BJ (cell line): ENCODE results near the gene STPG4. TPM values are rescaled to one million over a fixed set of nuclear protein-coding genes. Genes with fewer than 3 reads are reported as not detected.

Experiments used
- CTCF ChIA-PET: fragments of 350-600 bp; formaldehyde crosslinking; extraction: SDS; loops from one replicate; lab custom pipeline; 2021; ENCODE audit warnings: antibody characterized with exemption, inconsistent platforms; lab: Yijun Ruan, JAX
- POLR2A ChIA-PET: fragments of 300-600 bp; sonication (Branson Sonifier 250); formaldehyde crosslinking; extraction: SDS; loops from one replicate; lab custom pipeline; 2021; ENCODE audit warnings: antibody characterized with exemption; lab: Charles Lee
- DNase-seq: peaks from one replicate; pipeline ENCODE4 v3.0.0-alpha.2; 2011; ENCODE audit warnings: low read depth
- H3K27me3 ChIP-seq: 2 replicates; pipeline ENCODE4 v1.6.0; 2011; ENCODE audit warnings: low read length; ENCODE audit not compliant: control insufficient read depth, insufficient read depth
- H3K36me3 ChIP-seq: 2 replicates; pipeline ENCODE4 v1.5.1; 2011; ENCODE audit warnings: low read length; ENCODE audit not compliant: control insufficient read depth, insufficient read depth
- H3K4me3 ChIP-seq: 2 replicates; pipeline ENCODE4 v1.5.1; 2011; ENCODE audit warnings: low read depth, mild to moderate bottlenecking, control low read depth, low read length
- CTCF ChIP-seq: IDR thresholded peaks from 2 replicates; pipeline ENCODE4 v1.5.1; 2011; ENCODE audit warnings: low read depth, mild to moderate bottlenecking, control low read depth, inconsistent platforms, low read length, moderate library complexity; ENCODE audit not compliant: insufficient read depth
- polyA plus RNA-seq: library from polyadenylated mRNA; depleted of rRNA; stranded (reverse); fragments of >200 nt; gene quantifications from 2 replicates; pipeline ENCODE4 v1.2.3, GENCODE V29; 2011

STPG4 gene
- polyA plus RNA-seq, 1 experiment: 0.06 TPM

GRCh38 chr2:47174733-47175361 is 19.7 kb upstream of the STPG4 start:
- Histone ChIP-seq H3K4me3 (peak overlapping the region; percentile 93), H3K27me3 (no peaks in the 10 kb centered on the region), H3K36me3 (peaks cover 1% of the 10 kb centered on the region; the same call in 1 of the 2 replicates)
- ChIA-PET POLR2A (interaction anchor here (0.6 to 0.7 kb wide), 2 partner anchors 41 to 189 kb away, joined by 4 to 7 read pairs; no protein-coding TSS in a partner anchor), CTCF (no interaction called here)
- DNase-seq: no peak
- no peak for TF ChIP-seq CTCF

GRCh38 chr2:47173986-47174732 is 19.1 kb upstream of the STPG4 start:
- Histone ChIP-seq H3K27me3 (no peaks in the 10 kb centered on the region), H3K4me3 (peak overlapping the region; percentile 93), H3K36me3 (peaks cover 1% of the 10 kb centered on the region)
- DNase-seq: no peak
- ChIA-PET POLR2A (interaction anchor here (0.6 to 1.1 kb wide), 3 partner anchors 41 to 188 kb away, joined by 3 to 7 read pairs (median 4); no protein-coding TSS in a partner anchor), CTCF (no interaction called here)
- no peak for TF ChIP-seq CTCF

- ChIA-PET CTCF (interaction anchor here (1.0 to 1.3 kb wide), 3 partner anchors 126 to 131 kb away, joined by 3 to 4 read pairs (median 3); no protein-coding TSS in a partner anchor), POLR2A (interaction anchor here (0.6 to 1.1 kb wide), 4 partner anchors 10 to 150 kb away, joined by 3 to 9 read pairs (median 5); no protein-coding TSS in a partner anchor)
- Histone ChIP-seq H3K36me3 (peaks cover 3% of the 10 kb centered on the region), H3K27me3 (no peaks in the 10 kb centered on the region), H3K4me3 (peak overlapping the region; percentile 21)
- DNase-seq: no peak
- TF ChIP-seq CTCF: no peak
Observed at GRCh38 chr2:47172922-47173695, 18.0 kb upstream of the STPG4 start.

- TF ChIP-seq CTCF: no peak
- ChIA-PET CTCF (interaction anchor here (0.7 to 1.3 kb wide), 4 partner anchors 64 to 132 kb away, joined by 3 to 4 read pairs (median 3); no protein-coding TSS in a partner anchor), POLR2A (interaction anchor here (0.6 to 1.1 kb wide), 4 partner anchors 9 to 149 kb away, joined by 3 to 9 read pairs (median 5); no protein-coding TSS in a partner anchor)
- peaks cover 3% of the 10 kb centered on the region for H3K36me3 ChIP-seq
- no peaks in the 10 kb centered on the region for H3K27me3 ChIP-seq
- DNase-seq: no peak
- H3K4me3 ChIP-seq: peak overlapping the region; percentile 21
Observed at GRCh38 chr2:47172156-47172921, 17.2 kb upstream of the STPG4 start.
